SKM-1 treated with dmso at 0.1 percent for 144 hours (cell line): ENCODE measurements around the gene OR5AC2.

ENCODE experiments used
- DNase-seq: peaks from one replicate; lab custom pipeline; 2025; ENCODE audit not compliant: unreplicated experiment; lab: John Stamatoyannopoulos, UW

Gene OR5AC2

GRCh38 chr3:98086873-98087272 is at the start of gene OR5AC2:
OR5AC2 (plus strand) TSS chr3:98087173; CDS start chr3:98087173, 0 bp downstream.
- no peak for DNase-seq

DNA sequence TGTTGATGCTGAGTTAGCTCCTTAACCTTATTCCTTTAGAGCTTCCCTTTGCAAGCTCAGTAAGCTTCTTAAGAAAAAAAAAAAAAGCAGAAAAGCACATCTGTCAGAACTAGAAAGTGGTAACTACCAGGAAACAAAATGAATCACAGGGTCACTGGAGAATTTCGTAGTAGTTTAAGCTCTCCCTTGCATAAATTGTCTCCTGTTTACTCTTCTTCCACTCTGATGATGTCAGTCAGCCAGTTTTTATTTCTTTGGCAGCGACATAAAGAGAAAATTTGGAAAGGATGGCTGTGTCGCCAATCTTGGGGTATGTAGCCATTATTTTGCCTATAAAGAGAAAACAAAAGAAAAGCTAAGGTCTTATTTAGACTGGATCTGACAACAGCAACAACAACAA is 48.7 kb upstream of the OR5AC2 start:
- DNase-seq = no peak

- no peak for DNase-seq
Observed at GRCh38 chr3:98038876-98039275, 48.1 kb upstream of the OR5AC2 start.

- DNase-seq = peak; percentile 86
Observed at GRCh38 chr3:98039322-98040024, 47.5 kb upstream of the OR5AC2 start.

GRCh38 chr3:98041350-98041749 is 45.6 kb upstream of the OR5AC2 start:
- no peak for DNase-seq

DNA sequence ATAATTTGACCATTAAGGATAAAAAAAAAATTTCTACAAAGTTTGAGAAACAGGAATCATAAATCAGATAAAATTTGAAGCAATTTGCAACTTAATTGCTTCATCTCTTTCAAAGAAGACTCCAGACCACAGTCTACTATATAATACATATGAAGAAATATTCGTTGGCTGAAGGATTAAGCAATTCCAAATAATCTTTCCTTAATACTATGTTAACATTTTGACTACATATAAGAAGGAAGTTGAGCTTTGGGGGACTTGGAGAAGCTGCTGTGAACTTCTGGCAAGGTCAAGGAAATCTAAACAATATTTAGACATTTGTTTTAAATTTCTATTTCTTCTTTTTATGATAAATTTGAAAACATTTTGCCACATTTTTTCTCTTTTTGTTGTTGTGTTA is 38.4 kb upstream of the OR5AC2 start:
- peak; percentile 25 for DNase-seq

GRCh38 chr3:98049271-98049670 is 37.7 kb upstream of the OR5AC2 start:
- DNase-seq = no peak

- no peak for DNase-seq
Observed at GRCh38 chr3:98056035-98056434, 30.9 kb upstream of the OR5AC2 start.

GRCh38 chr3:98057631-98058030 is 29.3 kb upstream of the OR5AC2 start:
- no peak for DNase-seq

GRCh38 chr3:98058244-98058960 is 28.6 kb upstream of the OR5AC2 start:
- no peak for DNase-seq

GRCh38 chr3:98068824-98069223 is 18.1 kb upstream of the OR5AC2 start:
- DNase-seq = no peak

GRCh38 chr3:98070840-98071239 is 16.1 kb upstream of the OR5AC2 start:
- no peak for DNase-seq

DNA sequence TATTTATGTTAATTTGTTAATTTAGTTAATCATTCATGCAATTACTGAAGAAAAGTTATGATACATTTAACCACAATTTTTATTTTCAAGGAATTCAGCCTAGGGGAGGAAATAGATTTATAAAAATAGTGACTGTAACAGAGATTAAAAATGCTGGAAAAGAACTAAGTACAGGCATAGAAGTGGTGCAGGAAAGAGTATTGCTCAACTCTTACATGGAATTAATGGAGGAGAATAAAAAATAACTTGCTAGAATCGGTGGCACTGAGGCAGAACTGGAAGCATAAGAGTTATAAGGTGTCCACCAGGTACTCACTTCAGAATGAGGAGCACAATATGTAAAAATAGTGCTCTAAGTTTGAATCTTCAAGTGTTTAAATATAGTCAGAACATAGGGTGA is 13.5 kb upstream of the OR5AC2 start:
- DNase-seq = no peak

GRCh38 chr3:98095882-98096281 is 8.9 kb downstream of the OR5AC2 start:
- DNase-seq = no peak

DNA sequence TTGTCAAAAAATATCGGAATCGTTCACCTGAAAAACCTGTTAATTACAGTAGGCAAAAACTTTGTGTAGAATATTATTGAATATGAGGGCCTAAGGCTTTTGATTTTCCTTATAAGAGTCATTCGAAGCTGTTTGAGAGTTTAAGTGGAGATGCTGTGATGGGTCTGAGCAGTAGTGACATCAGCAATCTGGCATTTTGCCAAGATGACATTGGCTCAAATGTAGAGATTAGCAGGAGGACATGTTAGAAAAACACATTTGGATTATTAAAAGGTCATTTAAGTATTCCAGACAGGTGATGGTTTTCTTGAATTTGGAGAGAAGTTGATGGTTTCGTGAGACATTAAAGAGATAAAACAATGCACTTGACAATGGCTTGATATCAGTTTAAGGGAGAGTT is 12.9 kb downstream of the OR5AC2 start:
- no peak for DNase-seq

DNA sequence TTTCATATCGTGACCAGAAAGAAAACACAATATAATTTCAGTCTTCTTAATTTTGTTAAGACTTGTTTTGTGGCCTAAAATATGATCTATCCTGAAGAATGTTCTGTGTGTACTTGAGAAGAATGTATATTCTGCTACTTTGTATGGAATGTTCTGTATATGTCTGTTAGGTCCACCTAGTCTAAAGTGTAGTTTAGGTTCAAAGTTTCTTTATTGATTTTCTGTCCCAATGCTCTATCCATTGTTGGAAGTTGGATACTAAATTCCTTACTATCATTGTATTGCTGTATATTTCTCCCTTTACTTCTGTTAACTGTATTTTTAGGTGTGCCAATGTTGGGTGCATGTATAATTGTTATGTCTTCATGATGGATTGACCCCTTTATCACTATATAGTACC is 21.2 kb downstream of the OR5AC2 start:
- DNase-seq = no peak

DNA sequence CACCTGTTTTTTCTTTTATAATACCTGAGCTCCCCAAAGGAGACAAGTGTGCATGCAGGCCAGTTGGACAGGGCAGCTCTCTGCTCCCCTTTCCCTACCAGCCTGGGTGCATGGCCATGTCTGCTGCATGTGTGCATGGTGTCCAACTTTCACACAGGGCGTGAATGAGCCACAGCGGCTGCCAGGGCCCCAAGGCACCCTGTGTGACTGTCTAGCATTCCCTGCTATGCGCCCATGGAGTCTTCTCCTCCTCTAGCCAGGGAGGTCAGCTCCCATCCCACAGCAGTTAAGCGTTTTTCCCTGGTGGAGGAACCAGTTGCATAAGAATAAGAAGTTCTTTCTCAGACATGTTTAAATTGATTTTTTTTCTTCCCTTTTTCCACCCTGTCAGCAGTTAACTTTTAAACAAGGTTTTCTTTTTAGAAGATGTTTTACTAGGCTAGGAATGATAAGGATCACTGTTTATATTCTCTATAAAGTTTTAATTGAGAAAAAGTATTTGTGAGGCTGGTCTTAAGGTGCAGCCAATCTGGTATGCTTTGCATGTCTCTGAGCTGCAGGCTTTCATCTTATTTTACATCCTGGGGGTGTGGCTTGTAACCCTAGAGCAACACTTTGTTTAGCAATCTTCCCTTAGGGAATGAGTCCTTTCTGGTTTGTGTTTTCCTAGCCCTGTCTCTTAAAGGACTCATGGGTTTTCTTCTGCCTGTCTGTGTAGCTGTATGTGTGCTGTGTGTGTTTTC is 23.0 kb downstream of the OR5AC2 start:
- no peak for DNase-seq

DNA sequence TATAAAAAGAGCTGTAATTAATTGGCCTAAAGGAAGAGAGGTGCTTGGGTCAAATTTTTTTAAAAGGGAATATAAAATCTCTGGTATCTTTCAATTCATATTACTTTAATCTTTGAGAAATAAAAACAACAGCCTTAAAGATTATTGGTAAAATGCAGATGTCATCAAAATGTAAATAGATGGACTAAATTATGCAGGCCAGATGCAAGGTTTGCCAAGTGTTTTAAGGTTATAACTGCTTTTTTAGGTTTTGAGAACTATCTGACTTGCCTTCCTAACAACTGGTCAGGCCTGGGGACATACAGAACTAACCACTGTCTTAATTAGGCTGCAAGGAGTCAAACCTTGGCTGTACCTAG is 23.6 kb downstream of the OR5AC2 start:
- no peak for DNase-seq

- DNase-seq = no peak
Observed at GRCh38 chr3:98114264-98114663, 27.3 kb downstream of the OR5AC2 start.

GRCh38 chr3:98115717-98116116 is 28.7 kb downstream of the OR5AC2 start:
- DNase-seq = no peak

- DNase-seq = no peak
Observed at GRCh38 chr3:98130421-98130820, 43.4 kb downstream of the OR5AC2 start, which contains the start of gene OR5H1. OR5H1 (plus strand) TSS chr3:98130721; CDS start chr3:98132698, 1,977 bp downstream.

GRCh38 chr3:98136631-98137030 is 49.7 kb downstream of the OR5AC2 start:
- no peak for DNase-seq
